Ishikawa (cell line): Measurements from ENCODE around the gene GTF2IRD1.

Source experiments
- CREB1 ChIP-seq: IDR thresholded peaks from 2 replicates; pipeline ENCODE4 v1.6.1; 2012; ENCODE audit warnings: low read depth
- EGR1 ChIP-seq: IDR thresholded peaks from 2 replicates; pipeline ENCODE4 v1.6.1; 2012
- EP300 ChIP-seq: IDR thresholded peaks from 2 replicates; pipeline ENCODE4 v1.6.1; 2012; ENCODE audit warnings: borderline replicate concordance
- MAX ChIP-seq: IDR thresholded peaks from 2 replicates; pipeline ENCODE4 v1.6.1; 2012
- RAD21 ChIP-seq: IDR thresholded peaks from 2 replicates; pipeline ENCODE4 v1.6.1; 2012; ENCODE audit warnings: low read depth
- REST ChIP-seq: IDR thresholded peaks from 2 replicates; pipeline ENCODE4 v1.6.1; 2012; ENCODE audit warnings: low read depth, mild to moderate bottlenecking
- TAF1 ChIP-seq: IDR thresholded peaks from 2 replicates; pipeline ENCODE4 v1.6.1; 2012; ENCODE audit warnings: low read depth, mild to moderate bottlenecking
- TCF12 ChIP-seq: IDR thresholded peaks from 2 replicates; pipeline ENCODE4 v1.6.1; 2012; ENCODE audit warnings: low read depth
- YY1 ChIP-seq: IDR thresholded peaks from 2 replicates; pipeline ENCODE4 v1.6.1; 2012; ENCODE audit warnings: low read depth

GRCh38 chr7:74412056-74412455 is 41.6 kb upstream of the GTF2IRD1 start:
- TF ChIP-seq CREB1: no peak
- no peak for TF ChIP-seq MAX
- no peak for TF ChIP-seq EP300
- TF ChIP-seq YY1: no peak
- TF ChIP-seq RAD21: no peak
- no peak for TF ChIP-seq REST
- no peak for TF ChIP-seq EGR1
- TF ChIP-seq TCF12: no peak
- no peak for TF ChIP-seq TAF1
